Nephron progenitor cell (in vitro differentiated cells): Measurements from ENCODE around the gene TMEM72.

Experiments used
- DNase-seq: peaks from one replicate; pipeline ENCODE4 v3.0.0; 2021
- H3K27ac Mint-ChIP-seq: 2 replicates; pipeline ENCODE4 v1.8.0; 2021; ENCODE audit warnings: mild to moderate bottlenecking, moderate library complexity, mixed read lengths
- H3K27me3 Mint-ChIP-seq: 2 replicates; pipeline ENCODE4 v1.8.0; 2021; ENCODE audit warnings: mild to moderate bottlenecking, low read depth, mixed read lengths; ENCODE audit not compliant: poor library complexity
- H3K36me3 Mint-ChIP-seq: 2 replicates; pipeline ENCODE4 v1.8.0; 2021; ENCODE audit warnings: low read depth, mixed read lengths
- H3K4me1 Mint-ChIP-seq: 2 replicates; pipeline ENCODE4 v1.8.0; 2021; ENCODE audit warnings: mixed read lengths
- H3K4me3 Mint-ChIP-seq: 2 replicates; pipeline ENCODE4 v1.8.0; 2021; ENCODE audit warnings: mild to moderate bottlenecking, moderate library complexity, mixed read lengths
- H3K9me3 Mint-ChIP-seq: 2 replicates; pipeline ENCODE4 v1.8.0; 2021; ENCODE audit warnings: mild to moderate bottlenecking, moderate library complexity, mixed read lengths
- TF ChIP-seq, protein P1 (sequence below): fragments of 200-600 bp; sonication (generic); IDR thresholded peaks from 2 replicates; pipeline ENCODE4 v1.5.0; 2021; ENCODE audit warnings: antibody characterized with exemption

TMEM72 gene

DNA sequence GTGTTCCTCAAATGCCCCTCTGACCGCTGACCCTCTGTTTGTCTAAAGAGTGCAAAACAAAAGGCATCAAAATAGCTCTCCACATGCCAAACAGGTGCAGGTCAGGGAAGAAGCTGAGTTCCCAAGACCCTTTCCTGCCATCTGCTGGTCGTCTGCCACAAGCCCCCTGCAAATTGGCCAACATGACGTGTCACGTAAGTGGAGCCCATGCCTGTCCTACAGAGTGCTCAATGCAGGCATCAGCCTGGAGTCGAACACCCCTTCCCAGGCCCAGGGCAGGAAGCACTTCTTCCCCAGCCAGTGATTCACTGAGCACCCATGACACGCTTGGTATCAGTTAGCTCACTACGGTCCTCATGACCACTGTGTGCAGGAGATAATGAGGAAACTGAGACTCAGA, 14.1 kb downstream of the TMEM72 start:
- H3K4me3 Mint-ChIP-seq, result no peak overlapping the region
- no peak overlapping the region for H3K27ac Mint-ChIP-seq
- peaks cover 39% of the 10 kb centered on the region for H3K27me3 Mint-ChIP-seq
- H3K36me3 Mint-ChIP-seq, result peaks cover 10% of the 10 kb centered on the region
- no peaks in the 10 kb centered on the region for H3K4me1 Mint-ChIP-seq
- peak; percentile 63 for DNase-seq
- peaks cover under 1% of the 10 kb centered on the region for H3K9me3 Mint-ChIP-seq
- TF ChIP-seq, protein P1, sequence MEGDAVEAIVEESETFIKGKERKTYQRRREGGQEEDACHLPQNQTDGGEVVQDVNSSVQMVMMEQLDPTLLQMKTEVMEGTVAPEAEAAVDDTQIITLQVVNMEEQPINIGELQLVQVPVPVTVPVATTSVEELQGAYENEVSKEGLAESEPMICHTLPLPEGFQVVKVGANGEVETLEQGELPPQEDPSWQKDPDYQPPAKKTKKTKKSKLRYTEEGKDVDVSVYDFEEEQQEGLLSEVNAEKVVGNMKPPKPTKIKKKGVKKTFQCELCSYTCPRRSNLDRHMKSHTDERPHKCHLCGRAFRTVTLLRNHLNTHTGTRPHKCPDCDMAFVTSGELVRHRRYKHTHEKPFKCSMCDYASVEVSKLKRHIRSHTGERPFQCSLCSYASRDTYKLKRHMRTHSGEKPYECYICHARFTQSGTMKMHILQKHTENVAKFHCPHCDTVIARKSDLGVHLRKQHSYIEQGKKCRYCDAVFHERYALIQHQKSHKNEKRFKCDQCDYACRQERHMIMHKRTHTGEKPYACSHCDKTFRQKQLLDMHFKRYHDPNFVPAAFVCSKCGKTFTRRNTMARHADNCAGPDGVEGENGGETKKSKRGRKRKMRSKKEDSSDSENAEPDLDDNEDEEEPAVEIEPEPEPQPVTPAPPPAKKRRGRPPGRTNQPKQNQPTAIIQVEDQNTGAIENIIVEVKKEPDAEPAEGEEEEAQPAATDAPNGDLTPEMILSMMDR, result peak; percentile 59

DNA sequence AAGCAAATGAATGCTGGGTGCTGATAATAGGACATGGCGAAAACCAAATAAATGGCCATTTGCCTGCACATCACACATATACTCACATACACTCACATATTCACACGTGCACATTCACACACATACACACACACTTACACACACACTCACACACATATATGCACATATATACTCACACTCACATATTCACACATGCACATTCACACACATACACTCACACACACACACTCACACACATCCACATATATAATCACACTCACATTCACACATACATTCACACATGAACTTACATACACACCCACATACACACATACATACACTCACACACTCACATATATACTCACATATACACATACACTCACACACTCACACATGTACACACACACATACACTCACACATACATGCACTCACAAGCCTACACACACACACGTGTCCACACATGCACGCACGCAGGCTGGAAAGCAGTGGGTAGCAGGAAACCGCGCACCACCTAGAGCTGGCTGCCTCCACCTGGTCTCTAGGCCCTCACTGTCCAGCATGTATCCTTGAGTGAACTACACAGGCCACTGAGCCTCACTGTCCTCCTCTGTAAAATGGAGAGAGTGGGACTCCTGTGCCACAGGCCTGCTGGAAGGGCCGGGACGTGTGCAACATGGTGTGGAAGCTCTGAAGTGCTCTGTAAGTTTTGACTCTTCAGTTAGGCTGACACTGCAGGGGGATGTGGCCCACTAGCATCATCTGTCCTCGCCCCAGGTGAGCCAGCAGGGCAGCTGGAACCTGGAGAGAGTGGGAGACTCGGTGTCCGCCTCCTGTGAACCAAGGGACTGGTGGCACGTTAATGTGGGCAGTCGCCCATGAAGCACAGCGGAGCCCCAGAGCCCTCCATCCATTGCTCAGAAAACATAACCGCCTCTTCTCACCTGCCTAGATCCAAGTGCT, 14.9 kb downstream of the TMEM72 start:
- H3K4me1 Mint-ChIP-seq, result no peaks in the 10 kb centered on the region
- TF ChIP-seq, protein P1, result no peak
- H3K9me3 Mint-ChIP-seq, result no peaks in the 10 kb centered on the region
- peaks cover 38% of the 10 kb centered on the region for H3K27me3 Mint-ChIP-seq
- H3K27ac Mint-ChIP-seq, result no peak overlapping the region
- DNase-seq, result no peak
- H3K36me3 Mint-ChIP-seq, result peaks cover 8% of the 10 kb centered on the region
- H3K4me3 Mint-ChIP-seq, result no peak overlapping the region

DNA sequence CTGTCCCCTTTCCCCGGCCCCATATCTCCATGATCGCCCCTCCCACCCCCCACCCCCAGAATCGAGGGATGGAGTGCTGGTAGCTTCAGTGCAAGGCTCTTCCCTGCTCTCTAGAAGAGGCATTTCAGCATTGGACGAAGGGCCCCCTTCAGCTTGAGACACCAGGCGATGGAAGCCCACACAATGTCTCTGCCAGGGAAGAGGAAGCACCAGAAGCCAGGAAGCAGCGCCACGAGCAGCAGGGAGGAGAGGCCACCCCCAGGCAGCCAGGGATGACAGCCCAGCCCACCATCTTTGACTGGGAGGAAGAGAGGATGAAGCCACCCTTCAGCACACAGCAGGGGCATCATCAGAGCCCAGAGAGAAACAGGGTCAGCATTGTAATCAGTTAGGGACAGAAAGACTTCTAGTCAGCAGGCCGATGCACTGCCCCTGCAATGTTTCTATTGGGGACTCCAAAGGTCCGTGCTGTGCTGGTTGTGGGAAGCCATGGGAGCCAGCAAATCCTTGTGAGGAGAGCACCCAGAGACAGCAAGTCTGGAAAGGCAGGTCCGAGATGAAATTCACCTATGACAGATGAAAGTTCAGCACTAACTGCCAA, 15.7 kb downstream of the TMEM72 start:
- H3K27ac Mint-ChIP-seq, result no peak overlapping the region
- TF ChIP-seq, protein P1, result no peak
- H3K27me3 Mint-ChIP-seq, result peaks cover 38% of the 10 kb centered on the region
- H3K9me3 Mint-ChIP-seq, result no peaks in the 10 kb centered on the region
- DNase-seq, result no peak
- no peak overlapping the region for H3K4me3 Mint-ChIP-seq
- peaks cover 8% of the 10 kb centered on the region for H3K36me3 Mint-ChIP-seq
- no peaks in the 10 kb centered on the region for H3K4me1 Mint-ChIP-seq

DNA sequence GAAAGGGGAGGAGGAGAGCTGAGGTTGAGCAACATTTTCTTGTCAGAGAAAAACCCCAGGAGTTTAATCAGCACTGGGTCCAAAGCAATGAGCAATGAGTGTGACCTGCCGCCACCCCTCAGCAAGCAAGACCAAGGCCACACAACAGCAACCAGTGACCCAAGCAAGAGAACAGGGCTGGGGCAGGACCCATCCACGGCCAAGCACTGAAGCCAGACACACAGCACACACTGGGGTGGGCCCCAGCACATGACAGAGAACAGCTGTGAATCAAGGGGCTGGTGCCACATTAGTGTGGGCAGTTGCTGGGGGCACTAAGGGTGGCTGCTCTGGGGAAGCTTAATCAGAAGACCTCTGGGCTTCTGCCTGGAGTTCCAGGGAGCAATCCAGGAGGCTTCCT, 16.2 kb downstream of the TMEM72 start:
- Mint-ChIP-seq H3K36me3 (peaks cover 8% of the 10 kb centered on the region), H3K27me3 (peaks cover 42% of the 10 kb centered on the region), H3K4me1 (no peaks in the 10 kb centered on the region), H3K4me3 (no peak overlapping the region), H3K9me3 (no peaks in the 10 kb centered on the region), H3K27ac (no peak overlapping the region)
- DNase-seq, result no peak
- TF ChIP-seq, protein P1, result no peak

DNA sequence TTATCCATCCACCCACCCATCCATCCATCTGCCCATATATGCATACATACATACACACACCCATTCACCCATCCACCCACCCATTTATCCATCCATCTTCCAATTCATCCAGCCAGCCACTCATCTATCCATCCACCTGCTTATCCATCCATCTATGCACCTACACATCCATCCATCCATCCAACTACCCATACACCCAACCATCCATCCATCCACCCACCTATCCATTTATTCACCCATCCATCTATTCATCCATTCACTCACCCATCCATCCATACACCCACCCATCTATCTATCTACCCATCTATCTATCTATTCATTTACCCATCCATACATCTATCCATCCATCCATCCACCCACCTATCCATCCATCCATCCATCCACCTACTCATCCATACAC, 17.3 kb downstream of the TMEM72 start:
- Mint-ChIP-seq H3K27me3 (peaks cover 34% of the 10 kb centered on the region), H3K36me3 (peaks cover 4% of the 10 kb centered on the region), H3K4me1 (no peaks in the 10 kb centered on the region), H3K9me3 (no peaks in the 10 kb centered on the region), H3K4me3 (no peak overlapping the region), H3K27ac (no peak overlapping the region)
- DNase-seq, result no peak
- TF ChIP-seq, protein P1, result no peak
